Measurements from ENCODE around the gene TMEM170B.

- TF ChIP-seq CTCF (optimal IDR thresholded peaks at IDR 0.05 in 1 of 3, IDR thresholded peaks at IDR 0.05 in 1 of 3, conservative IDR thresholded peaks at IDR 0.05 in 1 of 3; ENCODE audit: extremely low read depth in 1 of 3, insufficient read depth in 2 of 3, low read length in 3 of 3) = no peak
- TF ChIP-seq EZH2 (IDR thresholded peaks at IDR 0.05; ENCODE audit: low read length) = no peak
Measured at GRCh38 chr6:11497881-11498280, 39.7 kb upstream of the TMEM170B start.
